ENCODE data around the gene OSBPL8.
"Not testable (repeated sequence)": the region's sequence is repeated elsewhere in the genome, so short reads cannot be mapped to it uniquely, and the experiment has no call there.

OSBPL8 gene

DNA sequence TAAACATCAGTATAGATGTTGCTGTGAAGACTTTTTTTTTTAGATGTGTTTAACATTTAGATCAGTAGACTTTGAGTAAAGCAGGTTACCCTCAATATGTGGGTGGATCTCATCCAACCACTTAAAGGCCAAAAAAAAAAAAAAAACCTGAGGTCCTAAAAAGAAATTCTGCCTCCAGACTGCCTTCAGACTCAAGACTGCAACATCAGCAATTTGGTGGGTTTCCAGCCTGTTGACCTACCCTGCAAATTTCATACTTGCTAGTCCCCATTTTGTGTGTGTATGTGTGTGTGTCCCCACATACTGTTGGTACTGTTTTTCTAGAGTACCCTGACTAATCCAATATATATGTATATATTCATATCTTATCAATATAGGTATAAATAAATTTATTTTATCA, 55.6 kb downstream of the OSBPL8 start:
- Histone ChIP-seq H3K36me3 (ENCODE audit: control insufficient read depth in 2 of 2, insufficient read depth in 2 of 2, low read length in 2 of 2) (no peaks in the 10 kb centered on the region), H3K4me3 (ENCODE audit: low read length in 2 of 2) (no peak overlapping the region), H3K27me3 (ENCODE audit: control insufficient read depth in 1 of 2, insufficient read depth in 2 of 2, low read length in 2 of 2) (no peaks in the 10 kb centered on the region), H3K9ac (ENCODE audit: low read length in 2 of 2) (no peak overlapping the region), H3K4me1 (ENCODE audit: control insufficient read depth, insufficient read depth, low read length) (no peaks in the 10 kb centered on the region), H3K9me3 (ENCODE audit: control insufficient read depth in 2 of 2, low read length in 2 of 2) (no peaks in the 10 kb centered on the region), H3K27ac (ENCODE audit: low read length) (no peak overlapping the region)

DNA sequence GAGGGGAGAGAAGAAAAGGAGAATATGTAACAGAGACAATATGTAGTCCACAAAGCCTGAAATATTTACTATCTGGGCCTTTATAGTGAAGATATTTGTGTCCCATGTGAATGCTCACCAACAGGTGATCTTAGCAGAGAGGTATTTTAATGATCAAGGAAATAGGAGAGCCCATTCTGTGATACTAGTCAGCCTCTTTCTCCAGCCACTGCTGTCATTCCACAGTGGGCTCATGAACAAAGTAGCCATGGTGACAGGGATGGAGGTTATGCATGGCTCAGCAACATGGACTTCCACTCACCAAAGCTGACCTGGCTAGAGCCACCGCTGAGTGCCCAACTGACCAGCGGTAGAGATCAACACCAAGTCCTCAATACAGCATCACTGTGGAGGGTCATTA, 58.2 kb downstream of the OSBPL8 start:
- Histone ChIP-seq H3K9ac (ENCODE audit: low read length in 2 of 2) (no peak overlapping the region), H3K36me3 (ENCODE audit: control insufficient read depth in 2 of 2, insufficient read depth in 2 of 2, low read length in 2 of 2) (no peaks in the 10 kb centered on the region), H3K9me3 (ENCODE audit: control insufficient read depth in 2 of 2, low read length in 2 of 2) (no peaks in the 10 kb centered on the region), H3K27ac (ENCODE audit: low read length) (no peak overlapping the region), H3K4me3 (ENCODE audit: low read length in 2 of 2) (no peak overlapping the region), H3K4me1 (ENCODE audit: control insufficient read depth, insufficient read depth, low read length) (no peaks in the 10 kb centered on the region), H3K27me3 (ENCODE audit: control insufficient read depth in 1 of 2, insufficient read depth in 2 of 2, low read length in 2 of 2) (no peaks in the 10 kb centered on the region)

DNA sequence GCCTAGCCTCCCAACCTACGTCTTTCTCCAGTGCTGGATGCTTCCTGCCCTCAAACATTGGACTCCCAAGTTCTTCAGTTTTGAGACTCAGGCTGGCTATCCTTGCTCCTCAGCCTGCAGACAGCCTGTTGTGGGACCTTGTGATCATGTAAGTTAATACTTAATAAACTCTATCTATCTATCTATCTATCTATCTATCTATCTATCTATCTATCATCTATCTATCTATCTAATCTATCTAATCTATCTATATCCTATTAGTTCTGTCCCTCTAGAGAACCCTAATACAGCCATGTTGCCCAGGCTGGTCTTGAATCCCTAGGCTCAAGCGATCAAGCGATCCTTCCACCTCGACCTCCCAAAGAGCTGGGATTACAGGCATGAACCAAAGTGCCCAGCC, 60.4 kb downstream of the OSBPL8 start:
- H3K27me3 ChIP-seq (ENCODE audit: control insufficient read depth in 1 of 2, insufficient read depth in 2 of 2, low read length in 2 of 2); H3K9me3 ChIP-seq (ENCODE audit: control insufficient read depth in 2 of 2, low read length in 2 of 2); H3K36me3 ChIP-seq (ENCODE audit: control insufficient read depth in 2 of 2, insufficient read depth in 2 of 2, low read length in 2 of 2); H3K4me1 ChIP-seq (ENCODE audit: control insufficient read depth, insufficient read depth, low read length); H3K4me3 ChIP-seq (ENCODE audit: low read length in 2 of 2); H3K9ac ChIP-seq (ENCODE audit: low read length in 2 of 2); H3K27ac ChIP-seq (ENCODE audit: low read length): not testable (repeated sequence)

DNA sequence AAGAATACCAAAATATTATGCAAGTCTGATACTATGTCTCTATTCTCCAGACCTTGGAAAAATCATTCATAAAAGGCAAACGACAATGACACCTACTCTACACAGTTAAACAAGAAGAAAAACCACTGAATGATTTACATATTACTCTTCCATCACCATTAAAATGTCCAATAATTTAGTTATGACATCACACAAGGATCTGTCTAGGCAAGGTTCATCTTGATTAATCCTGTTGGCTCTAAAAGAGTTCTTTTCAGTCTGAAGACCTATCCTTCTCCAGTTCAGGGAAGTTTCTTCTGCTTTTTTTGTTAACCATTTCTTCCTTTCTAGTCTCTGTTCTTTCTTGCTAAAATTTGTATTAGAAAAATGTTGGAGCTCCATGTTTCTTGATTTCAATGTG, 64.0 kb downstream of the OSBPL8 start:
- Histone ChIP-seq H3K4me3 (ENCODE audit: low read length in 2 of 2) (no peak overlapping the region), H3K9ac (ENCODE audit: low read length in 2 of 2) (no peak overlapping the region), H3K27me3 (ENCODE audit: control insufficient read depth in 1 of 2, insufficient read depth in 2 of 2, low read length in 2 of 2) (no peaks in the 10 kb centered on the region), H3K36me3 (ENCODE audit: control insufficient read depth in 2 of 2, insufficient read depth in 2 of 2, low read length in 2 of 2) (no peaks in the 10 kb centered on the region), H3K27ac (ENCODE audit: low read length) (no peak overlapping the region), H3K9me3 (ENCODE audit: control insufficient read depth in 2 of 2, low read length in 2 of 2) (peaks cover 0 to 4% of the 10 kb centered on the region in 2 donors), H3K4me1 (ENCODE audit: control insufficient read depth, insufficient read depth, low read length) (no peaks in the 10 kb centered on the region)

DNA sequence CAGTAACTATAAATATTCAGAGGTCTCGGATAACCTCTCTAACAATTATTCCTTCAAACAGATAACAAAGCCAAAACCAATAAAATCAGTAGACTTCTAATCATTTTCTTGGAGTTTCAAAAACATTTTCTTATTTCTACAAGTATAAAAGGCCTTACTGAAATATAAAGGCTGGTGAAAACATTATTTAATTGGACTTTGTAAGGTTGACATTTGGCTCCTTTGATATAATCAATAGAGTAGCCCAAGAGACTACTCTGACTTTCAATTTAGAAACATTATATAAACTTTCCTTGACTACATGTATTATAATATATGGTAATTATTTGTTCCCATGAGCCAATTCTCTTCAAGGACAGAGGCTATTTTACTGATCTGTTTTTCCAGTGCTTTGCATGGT, 68.3 kb downstream of the OSBPL8 start:
- Histone ChIP-seq H3K4me1 (ENCODE audit: control insufficient read depth, insufficient read depth, low read length) (no peaks in the 10 kb centered on the region), H3K27me3 (ENCODE audit: control insufficient read depth in 1 of 2, insufficient read depth in 2 of 2, low read length in 2 of 2) (no peaks in the 10 kb centered on the region), H3K36me3 (ENCODE audit: control insufficient read depth in 2 of 2, insufficient read depth in 2 of 2, low read length in 2 of 2) (no peaks in the 10 kb centered on the region), H3K27ac (ENCODE audit: low read length) (no peak overlapping the region), H3K9me3 (ENCODE audit: control insufficient read depth in 2 of 2, low read length in 2 of 2) (peaks cover 0 to 4% of the 10 kb centered on the region in 2 donors), H3K9ac (ENCODE audit: low read length in 2 of 2) (no peak overlapping the region), H3K4me3 (ENCODE audit: low read length in 2 of 2) (no peak overlapping the region)

DNA sequence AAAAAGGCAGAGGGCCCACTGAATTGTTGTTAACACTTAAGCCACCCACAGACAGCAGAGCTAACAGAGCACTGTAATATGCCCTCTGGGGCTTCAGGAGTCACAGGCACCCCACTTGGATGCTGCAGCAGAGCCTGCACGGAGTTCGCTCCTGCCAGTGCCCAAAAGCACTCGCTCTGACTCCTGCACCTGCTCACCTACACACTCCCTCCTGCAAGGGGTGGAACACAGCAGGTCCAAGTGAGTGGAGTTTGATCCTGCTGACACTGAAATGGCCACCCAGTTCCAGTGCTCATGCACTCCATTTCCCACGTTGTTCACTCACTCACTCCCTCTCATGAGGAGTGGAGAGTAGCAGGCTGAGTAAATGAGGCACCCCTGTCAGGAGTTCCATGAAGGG, 68.8 kb downstream of the OSBPL8 start:
- peaks cover 0 to 4% of the 10 kb centered on the region in 2 donors for H3K9me3 ChIP-seq (ENCODE audit: control insufficient read depth in 2 of 2, low read length in 2 of 2)
- H3K4me1 ChIP-seq (ENCODE audit: control insufficient read depth, insufficient read depth, low read length): no peaks in the 10 kb centered on the region
- H3K9ac ChIP-seq (ENCODE audit: low read length in 2 of 2): no peak overlapping the region
- H3K36me3 ChIP-seq (ENCODE audit: control insufficient read depth in 2 of 2, insufficient read depth in 2 of 2, low read length in 2 of 2): no peaks in the 10 kb centered on the region
- no peak overlapping the region for H3K27ac ChIP-seq (ENCODE audit: low read length)
- H3K27me3 ChIP-seq (ENCODE audit: control insufficient read depth in 1 of 2, insufficient read depth in 2 of 2, low read length in 2 of 2): no peaks in the 10 kb centered on the region
- no peak overlapping the region for H3K4me3 ChIP-seq (ENCODE audit: low read length in 2 of 2)

DNA sequence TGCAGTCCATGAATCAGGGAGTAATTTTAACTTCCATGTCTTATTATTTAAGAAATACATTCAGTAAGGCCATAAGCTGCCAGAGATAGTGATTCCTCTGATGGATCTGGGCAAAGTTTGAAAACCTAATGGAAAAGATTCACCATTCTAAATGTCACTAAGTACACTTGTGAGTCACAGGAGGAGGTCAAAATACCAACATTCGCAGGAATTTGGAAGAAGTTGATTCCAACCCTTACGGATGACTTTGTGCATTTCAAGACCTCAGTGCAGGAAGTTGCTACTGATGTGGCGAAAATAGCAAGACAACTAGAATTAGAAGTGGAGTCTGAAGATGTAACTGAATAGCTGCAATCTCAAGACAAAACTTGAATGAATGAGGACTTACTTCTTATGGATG, 69.8 kb downstream of the OSBPL8 start:
- H3K4me3 ChIP-seq (ENCODE audit: low read length in 2 of 2): no peak overlapping the region
- H3K27ac ChIP-seq (ENCODE audit: low read length): no peak overlapping the region
- peaks cover 0 to 4% of the 10 kb centered on the region in 2 donors for H3K9me3 ChIP-seq (ENCODE audit: control insufficient read depth in 2 of 2, low read length in 2 of 2)
- no peaks in the 10 kb centered on the region for H3K27me3 ChIP-seq (ENCODE audit: control insufficient read depth in 1 of 2, insufficient read depth in 2 of 2, low read length in 2 of 2)
- no peaks in the 10 kb centered on the region for H3K36me3 ChIP-seq (ENCODE audit: control insufficient read depth in 2 of 2, insufficient read depth in 2 of 2, low read length in 2 of 2)
- H3K9ac ChIP-seq (ENCODE audit: low read length in 2 of 2): no peak overlapping the region
- H3K4me1 ChIP-seq (ENCODE audit: control insufficient read depth, insufficient read depth, low read length): no peaks in the 10 kb centered on the region

DNA sequence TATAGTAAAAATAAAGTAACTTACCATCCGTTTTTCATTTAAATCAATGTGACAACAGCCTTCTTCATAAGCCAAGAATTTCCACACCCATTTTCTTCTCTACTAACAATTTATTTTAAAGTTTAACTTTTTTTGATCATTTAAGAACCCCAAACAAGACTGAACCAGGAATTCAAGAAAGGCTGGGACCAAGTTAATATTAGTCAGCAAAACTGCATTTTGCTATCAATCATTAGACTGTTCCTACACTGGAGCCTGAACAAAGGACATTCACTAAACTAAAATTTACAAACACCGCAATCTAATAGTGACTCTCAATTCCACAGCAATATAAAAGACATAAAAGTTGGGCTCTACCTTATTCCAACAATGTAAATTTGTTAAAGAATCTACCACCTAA, 73.6 kb downstream of the OSBPL8 start:
- no peak overlapping the region for H3K4me3 ChIP-seq (ENCODE audit: low read length in 2 of 2)
- no peaks in the 10 kb centered on the region for H3K36me3 ChIP-seq (ENCODE audit: control insufficient read depth in 2 of 2, insufficient read depth in 2 of 2, low read length in 2 of 2)
- no peak overlapping the region for H3K27ac ChIP-seq (ENCODE audit: low read length)
- no peaks in the 10 kb centered on the region for H3K4me1 ChIP-seq (ENCODE audit: control insufficient read depth, insufficient read depth, low read length)
- H3K9ac ChIP-seq (ENCODE audit: low read length in 2 of 2): no peak overlapping the region
- no peaks in the 10 kb centered on the region for H3K27me3 ChIP-seq (ENCODE audit: control insufficient read depth in 1 of 2, insufficient read depth in 2 of 2, low read length in 2 of 2)
- H3K9me3 ChIP-seq (ENCODE audit: control insufficient read depth in 2 of 2, low read length in 2 of 2): no peaks in the 10 kb centered on the region

DNA sequence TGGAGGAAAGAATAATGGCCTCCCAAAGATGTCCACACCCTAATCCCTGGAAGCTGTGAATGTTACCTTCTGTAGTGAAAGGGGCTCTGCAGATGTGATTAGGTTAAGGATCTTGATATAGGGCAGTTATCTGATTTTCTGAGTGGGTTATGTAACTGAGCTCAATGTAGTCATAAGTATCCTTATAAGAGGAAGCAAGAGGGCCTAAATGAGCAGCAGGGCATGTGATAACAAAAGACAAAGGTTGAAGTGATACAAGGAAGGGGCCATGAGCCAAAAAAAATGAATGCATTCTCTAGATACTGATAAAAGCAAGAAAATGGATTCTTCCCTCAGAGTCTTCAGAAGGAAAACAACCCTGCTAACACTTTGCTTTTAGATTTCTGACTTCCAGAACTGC, 78.8 kb downstream of the OSBPL8 start:
- Histone ChIP-seq H3K27ac (ENCODE audit: low read length) (no peak overlapping the region), H3K4me3 (ENCODE audit: low read length in 2 of 2) (no peak overlapping the region), H3K9ac (ENCODE audit: low read length in 2 of 2) (no peak overlapping the region), H3K36me3 (ENCODE audit: control insufficient read depth in 2 of 2, insufficient read depth in 2 of 2, low read length in 2 of 2) (no peaks in the 10 kb centered on the region), H3K9me3 (ENCODE audit: control insufficient read depth in 2 of 2, low read length in 2 of 2) (no peaks in the 10 kb centered on the region), H3K27me3 (ENCODE audit: control insufficient read depth in 1 of 2, insufficient read depth in 2 of 2, low read length in 2 of 2) (no peaks in the 10 kb centered on the region), H3K4me1 (ENCODE audit: control insufficient read depth, insufficient read depth, low read length) (no peaks in the 10 kb centered on the region)

DNA sequence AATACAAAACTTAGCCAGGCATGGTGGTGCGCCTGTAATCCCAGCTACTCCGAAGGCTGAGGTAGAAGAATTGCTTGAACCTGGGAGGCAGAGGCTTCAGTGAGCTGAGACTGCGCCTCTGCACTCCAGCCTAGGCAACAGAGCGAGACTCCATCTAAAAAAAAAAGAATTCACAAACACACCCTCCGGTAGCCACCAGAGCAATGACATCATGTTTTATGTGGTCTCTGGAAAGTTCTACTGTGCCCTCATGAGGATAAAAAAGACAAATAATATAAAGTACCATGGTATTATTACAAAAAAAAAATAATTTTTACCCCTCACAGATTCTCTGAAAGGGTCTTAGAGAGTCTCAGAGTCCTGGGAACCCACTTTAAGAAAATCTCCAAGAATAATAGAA, 81.5 kb downstream of the OSBPL8 start:
- no peak overlapping the region for H3K27ac ChIP-seq (ENCODE audit: low read length)
- H3K36me3 ChIP-seq (ENCODE audit: control insufficient read depth in 2 of 2, insufficient read depth in 2 of 2, low read length in 2 of 2): no peaks in the 10 kb centered on the region
- H3K4me3 ChIP-seq (ENCODE audit: low read length in 2 of 2): no peak overlapping the region
- H3K27me3 ChIP-seq (ENCODE audit: control insufficient read depth in 1 of 2, insufficient read depth in 2 of 2, low read length in 2 of 2): no peaks in the 10 kb centered on the region
- no peaks in the 10 kb centered on the region for H3K4me1 ChIP-seq (ENCODE audit: control insufficient read depth, insufficient read depth, low read length)
- H3K9ac ChIP-seq (ENCODE audit: low read length in 2 of 2): no peak overlapping the region
- no peaks in the 10 kb centered on the region for H3K9me3 ChIP-seq (ENCODE audit: control insufficient read depth in 2 of 2, low read length in 2 of 2)

DNA sequence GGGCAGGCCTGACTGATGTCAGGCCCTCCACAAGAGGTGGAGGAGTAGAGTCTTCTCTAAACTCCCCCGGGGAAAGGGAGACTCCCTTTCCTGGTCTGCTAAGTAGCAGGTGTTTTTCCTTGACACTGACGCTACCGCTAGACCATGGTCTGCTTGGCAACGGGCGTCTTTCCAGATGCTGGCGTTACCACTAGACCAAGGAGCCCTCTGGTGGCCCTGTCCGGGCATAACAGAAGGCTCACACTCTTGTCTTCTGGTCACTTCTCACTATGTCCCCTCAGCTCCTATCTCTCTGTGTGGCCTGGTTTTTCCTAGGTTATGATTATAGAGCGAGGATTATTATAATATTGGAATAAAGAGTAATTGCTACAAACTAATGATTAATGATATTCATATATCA, 86.7 kb downstream of the OSBPL8 start:
- H3K27ac ChIP-seq (ENCODE audit: low read length); H3K36me3 ChIP-seq (ENCODE audit: control insufficient read depth in 2 of 2, insufficient read depth in 2 of 2, low read length in 2 of 2); H3K27me3 ChIP-seq (ENCODE audit: control insufficient read depth in 1 of 2, insufficient read depth in 2 of 2, low read length in 2 of 2); H3K4me1 ChIP-seq (ENCODE audit: control insufficient read depth, insufficient read depth, low read length); H3K4me3 ChIP-seq (ENCODE audit: low read length in 2 of 2); H3K9me3 ChIP-seq (ENCODE audit: control insufficient read depth in 2 of 2, low read length in 2 of 2); H3K9ac ChIP-seq (ENCODE audit: low read length in 2 of 2): not testable (repeated sequence)

DNA sequence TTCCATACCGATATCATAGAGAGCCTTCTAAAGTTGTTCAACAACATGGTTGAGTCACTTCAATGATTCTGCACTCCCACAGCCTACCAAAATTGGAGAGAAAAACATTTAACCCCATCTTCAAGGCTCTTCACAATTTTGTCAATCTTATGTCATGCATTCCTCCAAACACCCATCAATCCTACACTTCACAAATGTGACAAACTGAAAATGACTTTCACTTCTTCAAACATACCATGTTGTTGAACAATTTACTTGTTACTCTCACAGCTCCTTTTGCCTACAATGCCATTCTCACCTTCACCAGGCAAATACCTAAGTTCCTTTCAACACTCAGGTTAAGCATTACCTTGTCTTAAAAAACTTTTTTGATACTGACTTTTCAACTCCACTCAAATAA, 88.0 kb downstream of the OSBPL8 start:
- Histone ChIP-seq H3K4me3 (ENCODE audit: low read length in 2 of 2) (no peak overlapping the region), H3K27me3 (ENCODE audit: control insufficient read depth in 1 of 2, insufficient read depth in 2 of 2, low read length in 2 of 2) (no peaks in the 10 kb centered on the region), H3K9ac (ENCODE audit: low read length in 2 of 2) (no peak overlapping the region), H3K9me3 (ENCODE audit: control insufficient read depth in 2 of 2, low read length in 2 of 2) (no peaks in the 10 kb centered on the region), H3K27ac (ENCODE audit: low read length) (no peak overlapping the region), H3K36me3 (ENCODE audit: control insufficient read depth in 2 of 2, insufficient read depth in 2 of 2, low read length in 2 of 2) (no peaks in the 10 kb centered on the region), H3K4me1 (ENCODE audit: control insufficient read depth, insufficient read depth, low read length) (no peaks in the 10 kb centered on the region)
